Left renal cortex interstitium (tissue), 4 donors: ENCODE results near the gene ZFPL1. TPM values are rescaled to one million over a fixed set of nuclear protein-coding genes. Genes with fewer than 3 reads are reported as not detected.

Experiments
- polyA plus RNA-seq, 4 donors: library from polyadenylated mRNA; unstranded; fragments of 120-200 nt; gene quantifications; one replicate each; pipeline ENCODE4 v1.2.1, GENCODE V29; 2013; ENCODE audit not compliant: insufficient read length in 4 of 4

The ZFPL1 gene
- polyA plus RNA-seq, 4 donors, result 27.9 to 35.9 (median 34.6) TPM

Other genes with a start within 250 kb of the ZFPL1 start
- gene CDC42BPG, start 239.6 kb upstream of the ZFPL1 start, polyA plus RNA-seq, result 1 to 10 TPM; 5.2 to 8.1 (median 5.9) TPM
- gene EHD1, start 205.6 kb upstream of the ZFPL1 start, polyA plus RNA-seq, result 10 to 100 TPM; 54.4 to 77.9 (median 64.7) TPM
- 10 to 100 TPM; 12.2 to 28.1 (median 21.6) TPM for gene ATG2A, start 167.0 kb upstream of the ZFPL1 start, polyA plus RNA-seq
- 10 to 100 TPM; 14.4 to 20.2 (median 17.2) TPM for gene PPP2R5B, start 159.5 kb upstream of the ZFPL1 start, polyA plus RNA-seq
- gene GPHA2, start 148.3 kb upstream of the ZFPL1 start, polyA plus RNA-seq, result 1 to 10 TPM; 1.9 to 3.1 (median 2.6) TPM
- gene MAJIN, start 112.1 kb upstream of the ZFPL1 start, polyA plus RNA-seq, result 1 to 10 TPM in 1 of 4 donors, under 1 TPM in 3; 0.48 to 1.5 (median 0.72) TPM
- 1 to 10 TPM; 2.3 to 3.3 (median 2.8) TPM for gene BATF2, start 87.3 kb upstream of the ZFPL1 start, polyA plus RNA-seq
- gene ARL2, start 70.1 kb upstream of the ZFPL1 start, polyA plus RNA-seq, result 10 to 100 TPM; 58.1 to 81.6 (median 64.8) TPM
- 10 to 100 TPM; 25.5 to 34.3 (median 30.4) TPM for gene SNX15, start 56.8 kb upstream of the ZFPL1 start, polyA plus RNA-seq
- gene SAC3D1, start 43.0 kb upstream of the ZFPL1 start, polyA plus RNA-seq, result 10 to 100 TPM; 10.2 to 20.3 (median 13.5) TPM
- 10 to 100 TPM; 10.8 to 17.4 (median 12.2) TPM for gene NAALADL1, start 25.7 kb upstream of the ZFPL1 start, polyA plus RNA-seq
- 10 to 100 TPM; 16.9 to 22.4 (median 21.1) TPM for gene CDCA5, start 182 bp upstream of the ZFPL1 start, polyA plus RNA-seq
- 100 to 1,000 TPM; 100 to 159 (median 143) TPM for gene VPS51, start 12.0 kb downstream of the ZFPL1 start, polyA plus RNA-seq
- 100 to 1,000 TPM in 1 of 4 donors, 10 to 100 TPM in 3; 77.8 to 101 (median 80.4) TPM for gene TM7SF2, start 27.6 kb downstream of the ZFPL1 start, polyA plus RNA-seq
- gene ZNHIT2, start 33.5 kb downstream of the ZFPL1 start, polyA plus RNA-seq, result 10 to 100 TPM in 2 of 4 donors, 1 to 10 TPM in 2; 6.0 to 13.3 (median 9.5) TPM
- 100 to 1,000 TPM; 643 to 971 (median 752) TPM for gene FAU, start 37.9 kb downstream of the ZFPL1 start, polyA plus RNA-seq
- 10 to 100 TPM; 56.2 to 65.2 (median 62.2) TPM for gene MRPL49, start 38.1 kb downstream of the ZFPL1 start, polyA plus RNA-seq
- 10 to 100 TPM; 40.4 to 57.0 (median 48.3) TPM for gene SYVN1, start 50.3 kb downstream of the ZFPL1 start, polyA plus RNA-seq
- gene SPDYC, start 86.0 kb downstream of the ZFPL1 start, polyA plus RNA-seq, result under 1 TPM in 1 of 4 donors, not detected in 3; 0.16 TPM
- 100 to 1,000 TPM in 2 of 4 donors, 10 to 100 TPM in 2; 83.3 to 121 (median 99.2) TPM for gene CAPN1, start 97.7 kb downstream of the ZFPL1 start, polyA plus RNA-seq
- 10 to 100 TPM; 22.0 to 34.0 (median 30.9) TPM for gene POLA2, start 177.7 kb downstream of the ZFPL1 start, polyA plus RNA-seq
- 10 to 100 TPM in 2 of 4 donors, 1 to 10 TPM in 2; 7.9 to 16.4 (median 11.6) TPM for gene CDC42EP2, start 230.6 kb downstream of the ZFPL1 start, polyA plus RNA-seq
- 100 to 1,000 TPM in 1 of 4 donors, 10 to 100 TPM in 3; 80.5 to 105 (median 90.8) TPM for gene DPF2, start 249.6 kb downstream of the ZFPL1 start, polyA plus RNA-seq